Urothelium cell line (cell line): ENCODE results near the gene RAP1A.
A peak's percentile ranks its signal among the peaks of the same experiment; 100 is the strongest.

Source experiments
- DNase-seq: peaks from one replicate; pipeline ENCODE4 v3.0.0; 2011; ENCODE audit warnings: low spot score, mixed read lengths
- FAIRE-seq: peaks from 2 replicates; lab custom pipeline; 2011; peaks lifted over from hg19 to GRCh38; lab: Jason Lieb, UNC

RAP1A gene

GRCh38 chr1:111750856-111751255 is 131.3 kb downstream of the RAP1A start:
- FAIRE-seq, result no peak
- no peak for DNase-seq

GRCh38 chr1:111751906-111752575 is 132.5 kb downstream of the RAP1A start:
- FAIRE-seq (no peak), DNase-seq (no peak)

GRCh38 chr1:111754984-111755330 is 135.4 kb downstream of the RAP1A start:
- FAIRE-seq (no peak), DNase-seq (peak; percentile 67)

GRCh38 chr1:111755331-111756123 is 135.9 kb downstream of the RAP1A start, which contains the start of gene DDX20:
Gene DDX20, plus strand, starts transcription at chr1:111755901. Its CDS starts 24 bp downstream, at chr1:111755925.
- FAIRE-seq (peak; percentile 79), DNase-seq (peak; percentile 98)

- FAIRE-seq, result no peak
- DNase-seq, result peak; percentile 35
These were observed 136.5 kb downstream of the RAP1A start for GRCh38 chr1:111756124-111756513.

GRCh38 chr1:111758373-111758772 is 138.8 kb downstream of the RAP1A start:
- DNase-seq (no peak), FAIRE-seq (no peak)

- DNase-seq (no peak), FAIRE-seq (no peak)
These were observed 142.1 kb downstream of the RAP1A start for GRCh38 chr1:111761717-111762116.

- DNase-seq, result no peak
- FAIRE-seq, result no peak
These were observed 142.7 kb downstream of the RAP1A start for GRCh38 chr1:111762332-111762731.
